Stimulated activated CD4-positive, alpha-beta T cell treated with anti-CD3 and anti-CD28 coated beads, Interleukin-1b, Interleukin-23, amount 100 ng/mL, for 24 hours (primary cell): ENCODE results near the gene ZFYVE27.

Experiments
- DNase-seq, 4 experiments: peaks; one replicate each; pipeline ENCODE4 v3.0.0-alpha.2; 2020; ENCODE audit warnings: low read depth in 4 of 4, low spot score in 1 of 4

Gene ZFYVE27

DNA sequence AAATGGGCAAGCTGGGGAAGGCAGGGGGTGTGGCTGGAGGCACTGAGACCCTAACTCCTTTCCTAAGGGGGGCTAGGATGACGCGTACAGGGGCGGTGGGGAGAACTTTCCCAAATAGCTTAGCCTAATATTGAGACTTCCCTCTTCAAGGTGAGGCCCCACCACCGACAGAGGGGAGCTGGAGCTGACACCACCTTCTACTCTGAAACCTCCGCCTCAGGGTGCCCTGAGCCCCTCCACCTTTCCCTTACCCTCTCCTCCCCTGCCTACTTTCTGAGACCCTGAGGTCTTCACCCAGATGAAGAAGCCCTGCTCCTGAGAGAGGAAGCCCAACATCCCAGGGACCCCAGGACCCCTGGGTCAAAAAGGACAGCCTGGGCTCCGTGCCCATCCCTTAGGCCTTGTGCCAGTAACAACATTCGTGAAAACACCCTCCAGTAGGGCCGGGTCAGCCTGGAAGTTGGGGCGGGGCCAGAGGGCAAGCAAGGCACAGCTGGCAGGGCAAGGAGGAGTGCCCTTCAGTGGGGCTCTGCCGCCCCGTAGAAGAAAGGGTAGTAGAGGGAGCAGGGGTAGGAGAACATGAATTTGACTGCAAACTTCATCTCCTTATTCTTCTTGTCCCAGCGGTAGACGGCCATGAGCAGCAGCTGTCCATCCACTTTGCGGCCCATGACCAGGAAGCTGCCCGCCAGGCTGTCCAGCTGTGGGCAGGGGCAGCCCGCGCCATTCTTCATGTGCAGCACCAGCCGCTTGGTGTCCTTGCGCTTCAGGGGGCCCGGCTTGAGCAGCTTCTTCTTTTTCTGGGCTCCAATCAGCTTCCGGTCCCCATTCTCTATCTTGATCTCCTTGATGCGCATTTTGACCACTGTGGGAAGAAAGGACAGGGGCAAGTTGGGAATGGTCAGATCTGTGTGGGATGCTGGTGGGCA, 30.3 kb downstream of the ZFYVE27 start:
- no peak for DNase-seq

DNA sequence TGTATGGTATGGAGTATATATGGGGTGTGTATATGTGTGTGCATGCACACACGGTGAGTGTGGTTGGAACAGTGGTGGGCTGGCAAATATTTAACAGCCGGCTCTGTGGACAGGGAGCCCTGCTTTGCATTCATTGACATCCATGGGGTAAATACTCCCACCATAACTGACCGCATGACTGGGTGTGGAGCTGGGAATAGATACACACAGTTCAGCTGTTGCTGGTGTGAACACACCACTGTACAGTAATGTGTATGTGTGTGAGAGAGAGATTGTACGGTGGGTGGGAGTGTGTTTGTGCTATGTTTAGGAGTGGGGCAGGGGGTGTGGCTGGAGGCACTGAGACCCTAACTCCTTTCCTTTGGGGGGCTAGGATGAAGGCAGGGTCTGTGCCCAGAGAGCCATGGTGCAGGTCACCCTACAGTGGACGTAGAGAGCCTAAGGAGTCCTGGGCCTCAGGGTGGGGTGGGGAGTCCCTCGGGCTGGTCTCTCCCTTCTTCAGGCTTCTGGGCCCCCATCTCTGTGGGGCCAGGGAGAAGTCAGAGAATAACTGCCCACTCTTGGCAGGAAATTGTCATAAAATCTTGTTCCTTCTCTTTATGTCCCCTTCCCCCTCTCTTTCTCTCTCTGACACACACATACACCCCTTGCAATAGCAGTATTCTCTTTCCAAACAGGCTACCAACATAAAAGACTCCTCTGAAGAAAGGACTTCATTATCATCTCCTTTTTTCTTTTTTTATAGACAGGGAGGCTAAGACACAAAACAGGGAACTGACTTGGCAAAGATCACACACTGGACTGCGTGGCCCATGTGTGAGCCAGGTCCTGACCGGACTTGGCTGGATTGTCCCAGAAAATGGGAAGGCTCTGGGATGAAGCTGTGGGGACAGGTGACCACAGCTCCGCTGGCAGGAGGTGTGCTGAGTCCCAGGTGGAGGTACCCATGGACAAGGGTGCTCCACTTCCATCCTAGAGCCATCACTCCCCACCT, 31.7 kb downstream of the ZFYVE27 start:
- DNase-seq, result no peak

DNA sequence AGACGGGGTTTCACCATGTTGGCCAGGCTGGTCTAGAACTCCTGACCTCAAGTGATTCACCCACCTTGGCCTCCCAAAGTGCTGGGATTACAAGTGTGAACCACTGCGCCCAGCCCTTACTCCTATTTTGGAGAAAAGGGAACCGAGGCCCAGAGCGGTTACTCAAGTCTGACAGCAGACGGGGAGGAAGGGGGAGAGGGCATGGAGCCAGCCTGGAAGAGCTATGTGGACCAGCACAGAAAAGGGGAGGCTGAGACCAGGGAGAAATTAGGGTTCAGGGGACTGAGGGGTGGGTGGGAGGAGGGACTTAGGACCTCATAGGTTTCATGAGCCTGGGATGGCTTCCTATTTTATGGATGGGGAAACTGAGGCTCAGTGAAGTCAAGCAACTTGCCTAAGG, 33.3 kb downstream of the ZFYVE27 start:
- DNase-seq, result no peak

DNA sequence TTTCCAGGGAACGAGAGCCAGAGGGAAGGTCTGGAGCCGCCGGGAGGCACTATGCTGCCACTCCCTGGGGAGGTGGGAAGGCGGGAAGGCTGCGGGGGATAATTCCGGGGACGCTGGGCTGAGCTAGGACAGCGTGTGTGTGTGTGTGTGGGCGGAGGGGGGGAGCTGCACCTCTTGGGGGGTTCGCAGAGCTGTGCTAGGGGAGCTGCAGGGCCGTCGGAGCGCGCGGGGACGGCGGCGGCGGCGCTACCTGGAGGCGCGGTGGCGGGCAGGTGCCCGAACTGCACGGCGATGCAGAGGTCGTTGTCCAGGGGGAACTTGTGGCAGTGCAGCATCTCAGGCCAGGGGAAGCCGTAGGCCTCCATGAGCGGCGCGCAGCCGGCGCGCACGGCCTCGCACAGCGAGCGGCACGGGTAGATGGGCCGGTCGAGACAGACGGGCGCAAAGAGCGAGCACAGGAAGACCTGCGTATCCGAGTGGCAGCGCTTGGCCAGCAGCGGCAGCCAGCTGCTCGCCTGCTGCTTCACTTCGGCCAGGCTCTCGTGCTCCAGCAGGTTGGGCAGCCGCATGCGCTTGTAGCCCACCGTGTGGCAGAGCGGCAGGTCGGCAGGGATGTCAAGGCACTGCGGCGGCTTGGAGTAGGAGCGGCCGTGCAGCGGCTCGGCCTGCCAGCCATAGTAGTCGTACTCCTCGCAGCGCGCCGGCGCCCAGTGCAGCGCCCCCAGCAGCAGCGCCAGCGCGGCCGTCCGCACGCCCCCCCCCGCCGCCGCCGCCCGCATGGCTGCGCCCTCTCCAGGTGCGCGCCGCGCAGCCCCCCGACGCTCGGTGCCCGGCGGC, 34.3 kb downstream of the ZFYVE27 start:
- DNase-seq, result no peak

DNA sequence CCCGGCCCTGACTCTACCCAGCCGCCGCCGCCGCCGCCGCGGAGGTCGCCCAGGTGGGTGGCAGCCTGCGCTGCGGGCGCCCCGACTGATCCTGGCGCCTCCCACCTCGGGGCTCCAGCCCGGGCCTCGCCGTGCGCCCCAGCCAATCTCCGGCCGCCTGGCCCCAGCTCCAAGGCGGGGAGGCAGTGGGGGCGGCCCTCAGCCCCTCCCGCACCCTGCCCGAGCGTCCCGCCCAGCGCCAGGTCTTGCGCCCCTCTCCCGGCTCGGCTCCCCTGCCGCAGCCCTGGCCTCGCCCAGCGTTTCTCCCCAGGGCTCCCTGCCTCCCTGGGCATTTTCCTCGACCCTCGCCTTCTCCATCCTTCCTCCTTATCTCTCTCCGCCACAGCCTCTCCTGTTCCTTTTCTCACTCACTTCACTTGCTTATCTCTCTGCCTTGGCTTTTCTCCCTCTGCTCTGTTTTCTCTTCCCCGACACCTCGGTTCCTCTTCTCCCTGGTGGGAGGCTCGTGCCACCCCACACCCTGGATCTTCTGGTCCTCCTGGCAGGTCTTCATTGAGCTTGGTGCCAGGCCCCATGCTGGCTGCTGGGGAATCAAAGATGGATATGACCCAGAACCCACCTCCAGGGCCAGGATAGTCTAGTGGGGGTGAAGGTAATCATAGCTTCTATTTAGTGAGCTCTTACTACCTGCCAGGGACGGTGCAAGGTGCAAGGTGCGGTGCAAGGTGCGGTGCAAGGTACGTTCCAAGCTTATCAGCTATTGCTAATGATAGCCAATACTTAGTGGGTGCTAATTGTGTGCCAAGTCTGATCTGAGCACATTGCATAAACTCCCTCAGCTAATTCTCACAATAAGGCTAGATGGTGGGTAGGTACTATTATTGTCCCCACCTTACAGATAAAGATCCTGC, 35.2 kb downstream of the ZFYVE27 start, which contains the start of gene SFRP5:
Gene SFRP5 (minus strand): TSS at position 87 of the 911 bp plus-strand sequence. CDS start 166 bp downstream, outside the sequence.
- DNase-seq, result no peak

DNA sequence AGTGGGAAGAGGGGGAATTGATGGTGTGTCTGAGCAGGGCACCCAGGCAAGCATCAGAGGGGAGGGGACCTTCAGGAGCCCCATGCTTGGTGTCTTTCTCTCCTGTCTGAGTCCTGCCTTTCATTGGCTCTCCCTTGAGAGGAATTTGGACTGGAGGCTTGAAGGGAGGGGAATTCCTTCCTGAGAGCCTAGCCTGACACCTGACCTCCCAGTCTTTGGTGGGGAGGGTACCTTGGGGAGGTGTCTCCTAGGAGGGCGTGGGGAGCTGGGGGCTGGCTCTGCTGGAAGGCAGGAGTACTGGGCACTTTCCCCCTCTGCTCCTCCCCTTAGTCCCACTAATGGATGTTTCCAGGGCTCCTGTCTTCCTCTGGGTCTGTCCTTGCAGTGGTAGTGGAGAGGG, 36.2 kb downstream of the ZFYVE27 start:
- no peak for DNase-seq

DNA sequence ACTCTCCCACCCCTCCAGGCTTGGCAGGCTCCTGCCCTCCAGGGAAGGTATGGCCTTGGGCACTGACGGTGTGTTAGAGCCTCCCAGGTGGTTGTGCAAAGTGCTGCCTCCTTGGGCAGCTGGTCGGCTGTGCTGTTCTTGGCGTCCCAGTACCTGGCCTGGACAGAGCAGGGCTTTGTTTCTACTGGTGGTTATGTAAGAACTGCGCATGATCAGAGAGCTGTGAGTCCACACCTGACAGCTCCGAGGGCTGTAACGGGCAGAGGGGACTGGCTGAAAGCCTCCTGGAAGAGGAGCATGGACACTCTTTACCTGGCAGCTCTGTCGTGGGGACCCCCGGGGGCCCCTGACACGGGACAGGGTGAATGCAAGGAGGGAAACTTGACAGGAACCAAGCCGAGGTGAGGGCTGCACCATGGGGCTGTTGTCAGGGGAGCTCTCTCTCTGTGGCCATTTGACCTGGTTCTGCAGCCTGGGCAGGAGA, 37.9 kb downstream of the ZFYVE27 start:
- DNase-seq, result no peak

DNA sequence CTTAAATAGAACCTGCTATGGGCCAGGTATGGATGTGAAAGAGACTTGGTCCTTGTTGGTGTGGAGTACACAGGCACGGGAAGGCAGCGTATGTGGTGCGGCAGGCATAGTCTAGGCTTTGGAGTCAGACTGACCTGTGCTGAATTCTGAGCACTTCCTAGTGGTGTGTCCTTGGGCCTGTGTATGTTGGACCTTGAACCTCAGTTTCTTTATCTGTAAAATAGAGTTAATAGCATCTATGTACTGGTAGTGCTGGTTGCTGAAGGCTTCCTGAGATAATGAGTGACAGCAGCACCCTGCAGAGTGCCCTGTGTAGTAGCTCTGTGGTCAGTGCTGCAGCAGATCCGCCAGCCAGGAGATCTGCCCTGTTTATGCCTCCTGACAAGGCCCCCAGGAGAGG, 40.2 kb downstream of the ZFYVE27 start:
- DNase-seq, result no peak

DNA sequence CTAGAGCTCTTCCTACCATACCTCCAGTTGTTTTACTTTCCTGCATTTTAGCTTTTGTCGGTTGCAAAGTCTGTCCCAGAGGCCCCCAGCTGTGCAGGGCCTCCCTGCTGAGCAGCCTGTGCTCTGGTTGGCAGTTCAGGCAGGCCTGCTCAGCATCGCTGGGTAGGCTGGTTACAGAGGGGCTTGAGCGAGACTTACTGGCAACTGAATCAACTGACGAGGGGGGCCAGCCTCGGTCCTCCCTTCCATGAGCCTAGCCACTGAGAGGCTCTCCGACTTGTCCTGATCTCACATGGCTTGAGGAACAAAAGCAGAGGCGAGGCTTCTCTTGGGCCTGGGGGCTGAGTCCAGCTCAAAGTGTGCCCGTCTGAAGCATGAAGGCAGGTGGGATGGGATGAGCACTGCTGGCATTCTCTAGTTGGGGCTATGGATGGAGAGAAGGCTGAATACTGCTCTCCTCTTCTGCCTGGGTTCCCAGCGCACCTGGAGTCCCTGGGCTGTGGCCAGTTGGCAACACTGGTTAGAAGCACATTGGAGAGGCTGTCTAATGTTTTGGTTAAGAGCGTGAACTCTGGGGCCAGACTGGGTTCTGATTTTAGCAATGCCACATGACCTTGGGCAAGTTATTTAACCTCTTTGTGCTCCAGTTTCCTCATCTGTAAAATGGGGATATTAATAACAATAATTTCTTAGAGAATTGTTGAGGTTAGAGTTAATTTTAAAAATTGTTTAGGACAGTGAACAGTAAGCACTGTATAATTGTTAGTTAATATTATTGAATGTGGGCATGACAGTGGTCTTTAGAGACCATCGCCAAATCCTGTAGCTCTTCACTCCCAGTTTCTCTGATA, 41.7 kb downstream of the ZFYVE27 start:
- no peak for DNase-seq

DNA sequence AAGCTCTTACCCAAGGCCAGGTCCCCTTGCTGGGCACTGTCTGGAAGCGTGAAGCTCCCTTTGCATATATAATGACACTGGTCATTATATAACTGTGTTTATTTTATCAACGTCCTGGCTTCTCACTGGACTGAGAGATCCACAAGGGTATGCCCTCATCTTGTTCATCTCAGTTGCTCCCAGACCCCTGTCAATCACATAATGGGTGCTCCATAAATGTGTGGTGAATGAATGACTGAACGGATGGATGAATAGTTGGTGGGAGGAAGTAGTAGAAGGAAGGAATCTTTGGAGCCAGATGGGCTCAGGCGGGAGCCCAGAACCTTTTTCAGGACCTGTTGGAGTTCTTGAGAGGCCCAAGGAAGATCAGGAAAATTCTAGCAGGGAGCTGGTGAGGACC, 42.6 kb downstream of the ZFYVE27 start:
- no peak for DNase-seq

DNA sequence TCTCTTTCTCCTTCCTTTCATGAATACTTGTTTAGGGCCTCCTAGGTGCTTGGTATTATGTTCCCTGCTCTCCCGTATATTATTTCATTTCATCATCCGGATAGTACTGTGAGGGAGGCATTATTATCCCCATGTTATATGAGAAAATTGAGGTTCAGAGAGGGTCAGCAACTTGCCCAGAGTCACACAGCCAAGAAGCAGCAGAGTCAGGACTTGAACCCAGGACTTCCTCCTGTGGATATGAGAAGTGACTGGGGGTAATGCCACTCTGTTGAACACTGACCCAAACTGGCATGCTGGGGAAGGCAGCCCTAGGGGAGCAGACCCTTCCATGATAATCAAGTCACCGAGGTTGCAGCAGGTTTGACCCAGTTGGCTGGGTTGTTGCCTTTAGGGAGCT, 43.0 kb downstream of the ZFYVE27 start:
- no peak for DNase-seq

DNA sequence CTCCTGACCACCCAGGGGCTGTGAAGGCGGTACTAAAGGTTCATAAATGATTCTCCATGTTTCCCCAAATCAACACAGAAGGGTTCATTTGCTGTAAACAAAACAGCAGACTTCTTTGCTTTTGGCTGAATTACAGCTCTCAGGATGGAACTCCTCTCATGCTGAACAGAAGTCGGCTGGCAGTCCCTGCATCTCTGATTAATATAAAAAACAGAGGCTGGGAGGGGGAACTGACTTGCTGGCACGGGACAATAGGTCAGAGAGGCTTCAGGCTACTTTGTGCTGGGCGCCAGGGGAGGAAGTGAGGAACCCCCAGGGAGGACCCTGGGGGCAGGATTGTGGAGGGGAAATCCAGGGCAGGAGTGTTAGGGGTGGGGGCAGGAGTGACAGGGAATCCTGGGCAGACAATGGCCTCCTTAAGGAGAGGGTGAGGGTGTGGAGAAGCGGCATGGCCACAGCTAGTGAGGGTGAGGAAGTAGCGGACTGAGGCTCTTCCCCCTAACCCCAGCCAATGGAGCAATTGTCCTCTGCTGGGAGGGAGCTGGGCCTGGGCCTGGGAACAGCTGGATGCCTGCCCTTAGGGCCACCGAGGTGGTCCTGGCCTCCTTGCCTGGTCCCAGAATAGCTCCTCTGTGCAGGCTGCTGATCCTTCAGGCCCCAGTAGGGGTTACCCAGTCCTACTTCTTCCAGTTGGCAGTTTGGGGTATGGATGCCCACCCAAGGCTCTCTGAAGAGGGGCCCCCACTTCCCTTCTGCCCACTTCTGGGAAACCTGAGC, 44.1 kb downstream of the ZFYVE27 start:
- no peak for DNase-seq

DNA sequence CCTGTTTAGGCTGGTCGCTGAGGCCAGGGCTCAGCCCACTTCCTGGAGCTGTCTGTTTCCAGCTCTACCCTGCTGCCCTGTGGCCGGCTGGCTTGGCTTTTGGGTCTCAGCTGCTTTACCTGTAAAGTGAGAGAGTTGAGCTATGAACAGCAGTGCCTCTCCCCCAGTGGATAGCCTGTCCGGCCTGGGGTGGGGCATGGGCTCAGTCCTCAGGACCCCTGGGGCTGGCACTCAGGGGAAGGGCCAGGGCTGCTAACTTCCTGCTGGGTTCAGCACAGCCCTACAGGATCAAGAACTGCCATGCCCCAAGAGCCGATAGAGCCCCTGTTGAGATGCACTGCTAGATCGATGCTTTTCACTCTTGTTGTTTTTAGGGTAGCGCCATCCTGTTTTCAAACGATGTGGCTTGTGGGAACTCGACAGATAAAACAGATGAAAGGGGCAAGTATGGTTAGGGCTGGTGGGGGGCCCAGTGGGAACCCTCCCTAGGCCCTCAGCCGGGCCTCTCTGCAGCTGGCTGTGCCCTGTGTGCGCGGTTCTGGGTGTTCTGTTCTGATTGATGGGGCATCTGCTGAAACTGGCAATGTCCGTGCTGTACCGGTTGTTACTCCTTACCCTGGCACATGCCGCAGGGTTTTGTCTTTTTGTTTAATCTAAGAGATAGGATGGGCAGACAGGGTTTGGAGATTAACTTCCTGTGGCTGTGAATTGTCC, 44.8 kb downstream of the ZFYVE27 start:
- DNase-seq, result no peak

DNA sequence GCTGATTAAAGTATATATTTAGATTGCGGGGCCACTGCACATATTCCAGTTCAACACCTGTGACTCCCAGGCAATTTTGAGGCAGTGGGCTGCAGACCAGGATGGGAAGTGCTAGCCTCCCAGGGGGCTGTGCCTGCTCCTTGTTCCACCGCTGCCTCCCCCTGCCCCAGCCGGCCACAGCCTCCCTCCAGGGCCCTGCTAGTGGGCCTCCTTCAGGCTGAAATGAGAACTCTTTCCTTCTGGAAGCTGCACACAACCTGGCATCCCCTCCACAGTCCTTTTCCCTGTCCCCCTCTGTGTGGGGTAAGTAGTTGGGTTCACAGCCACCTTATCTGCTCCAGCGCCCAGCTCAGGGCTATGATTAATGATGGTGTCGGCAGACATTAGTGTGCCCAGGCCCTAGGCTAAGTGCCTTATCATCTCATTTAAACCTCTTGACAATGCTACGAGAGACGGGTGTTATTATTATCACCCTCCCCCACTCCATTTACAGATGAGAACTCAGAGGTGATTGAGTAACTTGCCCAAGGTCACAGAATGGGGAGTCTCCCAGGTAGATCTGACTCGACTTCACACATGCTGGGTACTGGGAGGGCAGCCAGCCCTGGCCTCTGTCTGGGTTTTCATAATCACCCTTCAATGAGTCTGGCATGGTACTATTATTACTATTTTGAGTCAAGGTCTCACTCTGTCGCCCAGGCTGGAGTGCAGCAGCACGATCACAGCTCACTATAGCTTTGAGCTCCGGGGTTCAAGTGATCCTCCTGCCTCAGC, 45.7 kb downstream of the ZFYVE27 start:
- DNase-seq, result no peak

DNA sequence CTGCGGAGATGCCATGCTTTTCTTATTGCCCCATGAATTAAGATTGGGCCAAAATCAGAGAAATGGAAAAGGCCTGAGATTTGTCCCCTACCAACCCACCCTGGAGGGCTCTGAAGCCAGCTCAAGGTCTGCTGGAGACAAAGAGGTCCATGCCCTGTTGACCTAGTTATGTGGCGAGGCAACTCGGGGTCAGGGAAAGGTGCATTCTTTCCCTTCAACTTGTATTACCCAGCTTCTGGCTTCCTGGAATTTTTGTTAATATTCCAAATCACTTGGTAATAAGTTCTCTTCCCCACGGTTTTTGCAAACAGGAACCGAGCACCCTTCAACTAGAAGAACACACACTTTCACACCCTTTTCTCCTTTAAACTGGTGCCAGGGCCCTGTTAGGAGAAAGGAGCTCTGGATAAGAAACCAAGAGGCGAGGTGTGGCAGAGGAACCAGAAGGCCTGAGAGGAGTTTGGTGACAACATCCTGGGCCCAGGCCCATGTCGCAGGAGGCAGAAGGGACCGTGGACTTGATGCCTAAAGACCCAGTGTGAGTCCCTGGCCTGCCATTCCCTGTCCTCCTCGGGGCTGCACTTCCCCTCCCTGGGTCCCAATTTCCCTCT, 47.4 kb downstream of the ZFYVE27 start:
- no peak for DNase-seq

DNA sequence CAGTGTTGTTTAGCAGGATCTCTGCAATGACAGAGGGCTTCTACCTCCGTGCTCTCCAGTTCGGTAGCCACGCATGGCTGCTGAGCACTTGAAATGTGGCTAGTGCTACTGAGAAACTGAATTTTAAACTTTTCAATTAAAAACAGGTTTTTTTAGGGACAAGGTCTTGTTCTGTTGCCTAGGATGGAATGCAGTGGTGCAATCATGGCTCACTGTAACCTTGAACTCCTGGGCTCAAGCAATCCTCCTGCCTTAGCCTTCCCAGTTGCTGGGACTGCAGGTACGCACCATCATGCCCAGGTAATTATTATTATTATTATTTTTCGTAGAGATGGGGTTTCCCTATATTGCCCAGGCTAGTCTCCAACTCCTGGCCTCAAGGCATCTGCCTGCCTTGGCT, 48.3 kb downstream of the ZFYVE27 start:
- DNase-seq, result no peak
